Left lung (tissue), 10 donors: ENCODE data around the gene APOBEC3A. TPM values are rescaled to one million over a fixed set of nuclear protein-coding genes. Genes with fewer than 3 reads are reported as not detected.

ENCODE experiments used
- ATAC-seq: fragments of 200-7000 bp; cut with Tn5 transposase; one replicate; pipeline ENCODE4 v1.9.1; 2020; ENCODE audit warnings: moderate library complexity
- DNase-seq, 4 donors: peaks; one replicate each; pipeline ENCODE4 v3.0.0-alpha.2; 2013 to 2020
- H3K27ac ChIP-seq, 2 donors: fragments of 200-600 bp; sonication (generic) in 1 of 2; one replicate each; pipeline versions ENCODE4 v1.5.0 to v1.8.0; 2020 to 2021
- H3K27me3 ChIP-seq, 2 donors: fragments of 200-600 bp; sonication (generic) in 1 of 2; one replicate each; pipeline versions ENCODE4 v1.5.0 to v1.8.0; 2020 to 2021
- H3K36me3 ChIP-seq, 2 donors: fragments of 200-600 bp; sonication (generic) in 1 of 2; one replicate each; pipeline versions ENCODE4 v1.5.0 to v1.8.0; 2020 to 2021
- H3K4me1 ChIP-seq, 2 donors: fragments of 200-600 bp; one replicate each; pipeline ENCODE4 v1.8.0; 2021
- H3K4me3 ChIP-seq, 2 donors: fragments of 200-600 bp; sonication (generic) in 1 of 2; one replicate each; pipeline versions ENCODE4 v1.5.0 to v1.8.0; 2020 to 2021; ENCODE audit warnings: mild to moderate bottlenecking in 1 of 2
- H3K9me3 ChIP-seq, 2 donors: fragments of 200-600 bp; sonication (generic) in 1 of 2; one replicate each; pipeline versions ENCODE4 v1.5.0 to v1.8.0; 2020 to 2021
- intact Hi-C, 2 donors: fragments of 100-400 bp; cut with DNase I; formaldehyde crosslinking; loops; one replicate each; pipeline versions ENCODE4 v1.11.2 to v1.14.2; 2022
- polyA plus RNA-seq, 6 donors: library from polyadenylated mRNA; unstranded; fragments of 120-200 nt; gene quantifications; one replicate each; pipeline ENCODE4 v1.2.1, GENCODE V29; 2013; ENCODE audit not compliant: insufficient read length in 6 of 6
- total RNA-seq, 2 donors: library from RNA; stranded (reverse); fragmentation: NEBNext Ultra II Directional; extraction: Animal tissue kit (Norgen Biotek cat#: 25700); gene quantifications; one replicate each; pipeline ENCODE4 v1.2.1, GENCODE V29; 2021
- TF ChIP-seq, protein P1 (sequence below), 2 donors: fragments of 200-600 bp; sonication (generic) in 1 of 2; IDR thresholded peaks; one replicate each; pipeline versions ENCODE4 v1.5.0 to v1.8.0; 2021; ENCODE audit warnings: antibody characterized with exemption in 2 of 2
- donor health status: DM: no; HTN: yes; CAD: no.
- donor health status: DM: no; HTN: no; CAD: no.

APOBEC3A gene
- total and polyA plus RNA-seq, 8 donors, result 0.38 to 25.5 (median 0.52) TPM; not detected in 3

DNA sequence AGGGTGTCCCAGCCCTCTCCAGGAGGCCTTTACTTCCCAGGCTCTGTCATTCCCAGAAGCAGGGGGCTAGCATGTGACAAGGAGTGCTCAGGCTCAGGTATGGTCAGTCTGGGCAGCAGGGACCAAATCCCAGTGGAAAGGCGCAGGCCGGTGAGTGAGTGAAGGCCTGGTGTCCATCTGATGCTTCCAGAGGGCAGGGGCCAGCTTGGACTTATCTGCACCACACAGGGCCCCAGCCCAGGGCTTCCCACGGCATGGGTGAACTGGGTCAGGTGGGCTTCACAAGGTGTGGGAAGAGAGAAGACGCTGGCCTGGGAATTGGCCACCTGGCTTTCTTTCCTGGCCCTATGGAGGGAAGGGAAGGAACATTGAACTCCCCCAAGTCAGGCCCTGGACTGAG lies 20.4 kb upstream of the APOBEC3A start:
- DNase-seq (no peak), ATAC-seq (no peak)
- TF ChIP-seq, protein P1, sequence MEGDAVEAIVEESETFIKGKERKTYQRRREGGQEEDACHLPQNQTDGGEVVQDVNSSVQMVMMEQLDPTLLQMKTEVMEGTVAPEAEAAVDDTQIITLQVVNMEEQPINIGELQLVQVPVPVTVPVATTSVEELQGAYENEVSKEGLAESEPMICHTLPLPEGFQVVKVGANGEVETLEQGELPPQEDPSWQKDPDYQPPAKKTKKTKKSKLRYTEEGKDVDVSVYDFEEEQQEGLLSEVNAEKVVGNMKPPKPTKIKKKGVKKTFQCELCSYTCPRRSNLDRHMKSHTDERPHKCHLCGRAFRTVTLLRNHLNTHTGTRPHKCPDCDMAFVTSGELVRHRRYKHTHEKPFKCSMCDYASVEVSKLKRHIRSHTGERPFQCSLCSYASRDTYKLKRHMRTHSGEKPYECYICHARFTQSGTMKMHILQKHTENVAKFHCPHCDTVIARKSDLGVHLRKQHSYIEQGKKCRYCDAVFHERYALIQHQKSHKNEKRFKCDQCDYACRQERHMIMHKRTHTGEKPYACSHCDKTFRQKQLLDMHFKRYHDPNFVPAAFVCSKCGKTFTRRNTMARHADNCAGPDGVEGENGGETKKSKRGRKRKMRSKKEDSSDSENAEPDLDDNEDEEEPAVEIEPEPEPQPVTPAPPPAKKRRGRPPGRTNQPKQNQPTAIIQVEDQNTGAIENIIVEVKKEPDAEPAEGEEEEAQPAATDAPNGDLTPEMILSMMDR (IDR thresholded peaks at IDR 0.05), result no peak
- Histone ChIP-seq H3K4me1 (peaks cover 0 to 14% of the 10 kb centered on the region in 2 donors), H3K9me3 (no peaks in the 10 kb centered on the region), H3K27ac (no peak overlapping the region), H3K27me3 (peaks cover 0 to 9% of the 10 kb centered on the region in 2 donors), H3K4me3 (no peak overlapping the region), H3K36me3 (no peaks in the 10 kb centered on the region)
- intact Hi-C loops, result no loop called here

DNA sequence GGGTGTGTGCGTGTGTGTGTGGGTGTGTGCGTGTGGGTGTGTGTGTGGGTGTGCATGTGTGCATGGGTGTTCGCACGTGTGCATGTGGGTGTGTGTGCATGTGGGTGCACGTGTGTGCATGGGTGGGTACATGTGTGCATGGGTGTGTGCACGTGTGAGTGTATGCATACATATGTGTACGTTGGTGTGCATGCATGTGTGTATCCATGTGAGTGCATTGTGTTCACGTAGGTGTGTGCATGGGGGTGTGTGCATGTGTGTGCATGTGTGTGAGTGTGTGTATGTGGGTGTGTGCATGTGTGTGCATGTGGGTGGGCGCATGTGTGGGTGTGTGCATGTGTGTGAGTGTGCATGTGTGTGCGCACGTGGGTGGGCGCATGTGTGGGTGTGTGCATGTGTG lies 19.9 kb upstream of the APOBEC3A start:
- Histone ChIP-seq H3K4me3 (no peak overlapping the region), H3K4me1 (peaks cover 0 to 19% of the 10 kb centered on the region in 2 donors), H3K36me3 (no peaks in the 10 kb centered on the region), H3K27me3 (peaks cover 0 to 9% of the 10 kb centered on the region in 2 donors), H3K27ac (no peak overlapping the region), H3K9me3 (no peaks in the 10 kb centered on the region)
- intact Hi-C loops, result no loop called here
- ATAC-seq (no peak), DNase-seq (no peak)
- TF ChIP-seq, protein P1 (IDR thresholded peaks at IDR 0.05), result no peak

DNA sequence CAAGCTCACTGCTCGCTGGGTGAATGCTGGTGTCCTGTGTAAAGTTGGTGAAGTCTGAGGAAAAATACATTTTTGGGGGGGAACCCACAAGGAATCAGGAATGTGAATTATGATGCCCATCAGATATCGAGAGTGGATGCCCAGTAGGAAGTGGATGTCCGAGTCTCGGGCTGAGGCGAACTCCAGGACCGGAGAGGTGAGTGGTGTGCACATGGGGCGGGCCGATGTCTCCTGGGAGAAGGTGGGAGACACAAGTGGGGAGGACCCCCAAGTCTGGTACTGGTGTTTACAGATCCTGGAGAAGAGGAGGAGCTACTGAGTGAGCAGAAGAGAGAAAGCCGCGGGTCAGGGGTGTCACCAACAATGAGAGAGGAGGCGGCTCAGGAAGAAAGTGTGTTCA lies 19.2 kb upstream of the APOBEC3A start:
- Histone ChIP-seq H3K36me3 (no peaks in the 10 kb centered on the region), H3K9me3 (no peaks in the 10 kb centered on the region), H3K27ac (no peak overlapping the region), H3K27me3 (peaks cover 0 to 9% of the 10 kb centered on the region in 2 donors), H3K4me1 (peaks cover 0 to 26% of the 10 kb centered on the region in 2 donors), H3K4me3 (no peak overlapping the region)
- no peak for DNase-seq
- ATAC-seq, result no peak
- TF ChIP-seq, protein P1 (IDR thresholded peaks at IDR 0.05), result no peak
- intact Hi-C loops, result no loop called here

DNA sequence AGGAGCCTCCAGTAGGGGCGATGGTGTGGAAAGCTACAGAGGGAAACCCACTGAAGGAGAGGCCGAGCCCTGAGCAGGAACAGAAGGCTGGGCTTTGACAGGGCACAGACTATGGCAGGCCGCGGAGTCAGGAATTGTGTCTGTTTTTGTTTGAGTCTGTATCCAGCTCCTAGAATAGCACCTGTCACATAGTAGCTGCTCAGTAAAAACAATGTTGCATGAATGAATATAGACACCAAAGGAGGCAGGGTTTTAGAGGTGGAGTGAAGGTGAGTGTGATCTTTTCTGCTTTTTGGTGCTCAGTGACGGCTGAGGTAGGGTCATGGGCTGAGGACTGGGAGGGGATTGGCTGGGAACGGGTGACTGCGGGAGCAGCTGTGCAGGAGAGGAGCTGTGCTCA lies 18.5 kb upstream of the APOBEC3A start:
- TF ChIP-seq, protein P1 (IDR thresholded peaks at IDR 0.05), result no peak
- Histone ChIP-seq H3K36me3 (no peaks in the 10 kb centered on the region), H3K27ac (no peak overlapping the region), H3K4me3 (no peak overlapping the region), H3K9me3 (no peaks in the 10 kb centered on the region), H3K4me1 (peaks cover 0 to 32% of the 10 kb centered on the region in 2 donors), H3K27me3 (peaks cover 0 to 4% of the 10 kb centered on the region in 2 donors)
- DNase-seq (no peak), ATAC-seq (no peak)
- intact Hi-C loops, result no loop called here

DNA sequence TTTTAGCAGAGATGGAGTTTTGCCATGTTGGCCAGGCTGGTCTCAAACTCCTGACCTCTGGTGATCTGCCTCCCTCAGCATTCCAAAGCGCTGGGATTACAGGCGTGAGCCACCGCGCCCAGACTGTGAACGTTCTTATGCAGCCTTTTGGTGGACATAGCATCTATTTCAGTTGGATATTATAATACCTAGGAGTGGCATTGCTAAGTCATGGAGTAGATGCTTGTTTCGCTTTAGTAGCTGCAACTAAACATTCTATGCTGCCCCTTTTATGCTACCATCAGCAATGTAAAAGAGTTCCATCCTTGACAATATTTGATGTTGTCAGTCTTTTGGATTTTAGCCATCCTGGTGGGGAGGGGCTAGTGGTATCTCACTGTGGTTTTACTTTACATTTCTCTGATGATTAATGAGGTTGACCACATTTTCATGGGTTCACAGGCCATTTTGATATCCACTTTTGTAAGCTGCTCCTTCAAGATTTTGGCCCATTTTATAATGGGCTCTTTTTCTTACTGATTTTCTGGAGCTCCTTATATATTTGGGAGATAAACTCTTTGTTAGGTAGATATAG lies 16.5 kb upstream of the APOBEC3A start:
- Histone ChIP-seq H3K4me1 (peaks cover 0 to 42% of the 10 kb centered on the region in 2 donors), H3K27me3 (peaks cover 0 to 6% of the 10 kb centered on the region in 2 donors), H3K36me3 (no peaks in the 10 kb centered on the region), H3K9me3 (no peaks in the 10 kb centered on the region), H3K4me3 (no peak overlapping the region), H3K27ac (peak overlapping the region; percentile 8 to 87)
- no peak for DNase-seq
- ATAC-seq, result no peak
- intact Hi-C loops, result no loop called here
- TF ChIP-seq, protein P1 (IDR thresholded peaks at IDR 0.05), result no peak
